A549 (cell line): ENCODE data around the gene LY86. TPM values are rescaled to one million over a fixed set of nuclear protein-coding genes. Genes with fewer than 3 reads are reported as not detected.

Experiments used
- ATAC-seq, 2 experiments: fragments of 200-7000 bp in 1 of 2; fragments of >200 bp in 1 of 2; cut with Nextera tagmentation in 1 of 2; cut with Tn5 transposase in 1 of 2; 3 replicates each; pipeline versions ENCODE4 v1.8.0 to v1.9.1; 2018 to 2020; ENCODE audit warnings: mild to moderate bottlenecking in 1 of 2, moderate library complexity in 1 of 2
- CTCF ChIA-PET: fragments of 300-600 bp; sonication (Branson Sonifier 250); formaldehyde crosslinking; extraction: SDS; loops from one replicate; lab custom pipeline; 2021; ENCODE audit warnings: antibody characterized with exemption, inconsistent platforms; lab: Yijun Ruan, JAX
- POLR2A ChIA-PET: fragments of 350-600 bp; formaldehyde crosslinking; extraction: SDS; loops from one replicate; lab custom pipeline; 2021; ENCODE audit warnings: antibody characterized with exemption, inconsistent platforms; lab: Yijun Ruan, JAX
- DNase-seq, 2 experiments: peaks; one replicate each; pipeline versions ENCODE4 v3.0.0 to v3.0.0-alpha.2; 2011 to 2016; ENCODE audit warnings: low read depth in 1 of 2, low spot score in 1 of 2
- FAIRE-seq: peaks from 2 replicates; lab custom pipeline; 2011; peaks lifted over from hg19 to GRCh38; lab: Jason Lieb, UNC
- H3K27ac ChIP-seq, 2 experiments: fragments of >200 bp; sonication (Bioruptor Twin); formaldehyde crosslinking; 3 replicates each; pipeline ENCODE4 v1.5.1; 2016 to 2017
- H3K4me1 ChIP-seq: fragments of >200 bp; sonication (Bioruptor Twin); formaldehyde crosslinking; 3 replicates; pipeline ENCODE4 v1.6.1; 2016
- H3K4me2 ChIP-seq: fragments of >200 bp; sonication (Bioruptor Twin); formaldehyde crosslinking; 3 replicates; pipeline ENCODE4 v1.6.1; 2016
- H3K4me3 ChIP-seq: fragments of >200 bp; sonication (Bioruptor Twin); formaldehyde crosslinking; 3 replicates; pipeline ENCODE4 v1.5.1; 2016
- H3K9me3 ChIP-seq: fragments of >200 bp; sonication (Bioruptor Twin); formaldehyde crosslinking; 3 replicates; pipeline ENCODE4 v1.6.1; 2016
- CEBPB ChIP-seq, 2 experiments: fragments of >200 bp in 1 of 2; sonication (Bioruptor Twin) in 1 of 2; formaldehyde crosslinking in 1 of 2; IDR thresholded peaks; 2 replicates each; pipeline ENCODE4 v1.6.1; 2012 to 2016
- CHD4 ChIP-seq: fragments of 200-600 bp; sonication (generic); IDR thresholded peaks from 2 replicates; pipeline ENCODE4 v1.6.1; 2016; ENCODE audit warnings: antibody characterized with exemption, mild to moderate bottlenecking, borderline replicate concordance
- EHF ChIP-seq: fragments of 250-450 bp; sonication (Bioruptor Pico); IDR thresholded peaks from 2 replicates; pipeline ENCODE4 v1.5.0; 2020; ENCODE audit warnings: mild to moderate bottlenecking
- ESRRA ChIP-seq: fragments of 150-350 bp; IDR thresholded peaks from 2 replicates; pipeline ENCODE4 v1.6.1; 2014; ENCODE audit warnings: mild to moderate bottlenecking, low read length, borderline replicate concordance
- FOSL2 ChIP-seq, 2 experiments: fragments of 450-650 bp in 1 of 2; fragments of >200 bp in 1 of 2; sonication (Bioruptor Twin) in 1 of 2; formaldehyde crosslinking; IDR thresholded peaks; 2 replicates each; pipeline versions ENCODE4 v1.5.0 to v1.6.1; 2016 to 2020; ENCODE audit warnings: mild to moderate bottlenecking in 1 of 2, moderate library complexity in 1 of 2
- GATA3 ChIP-seq: IDR thresholded peaks from 2 replicates; pipeline ENCODE4 v1.6.1; 2012; ENCODE audit warnings: borderline replicate concordance
- HDAC2 ChIP-seq: fragments of 200-600 bp; sonication (generic); IDR thresholded peaks from 2 replicates; pipeline ENCODE4 v1.6.1; 2016
- HES2 ChIP-seq: fragments of >200 bp; sonication (Bioruptor Twin); formaldehyde crosslinking; IDR thresholded peaks from 2 replicates; pipeline ENCODE4 v1.6.1; 2016
- HOXB13 ChIP-seq: fragments of 250-450 bp; sonication (Bioruptor Pico); IDR thresholded peaks from 2 replicates; pipeline ENCODE4 v1.5.0; 2020; ENCODE audit warnings: low read depth, mild to moderate bottlenecking, moderate library complexity
- HOXB5 ChIP-seq: fragments of 250-450 bp; sonication (Bioruptor Pico); IDR thresholded peaks from 2 replicates; pipeline ENCODE4 v1.5.0; 2020; ENCODE audit warnings: mild to moderate bottlenecking, moderate library complexity
- JUN ChIP-seq, 2 experiments: fragments of >200 bp; sonication (Bioruptor Twin); formaldehyde crosslinking; IDR thresholded peaks; 2 replicates in 1 of 2; 3 replicates in 1 of 2; pipeline ENCODE4 v1.6.1; 2016 to 2017
- KDM1A ChIP-seq: fragments of 200-600 bp; sonication (generic); IDR thresholded peaks from 2 replicates; pipeline ENCODE4 v1.6.1; 2016; ENCODE audit warnings: low read depth, mild to moderate bottlenecking
- KDM5A ChIP-seq: fragments of 200-600 bp; sonication (generic); IDR thresholded peaks from 2 replicates; pipeline ENCODE4 v1.6.1; 2016; ENCODE audit warnings: antibody characterized with exemption, mild to moderate bottlenecking
- MAFK ChIP-seq: fragments of 450-650 bp; IDR thresholded peaks from 2 replicates; pipeline ENCODE4 v1.6.1; 2014; ENCODE audit not compliant: partially characterized antibody
- MYC ChIP-seq: IDR thresholded peaks from 2 replicates; pipeline ENCODE4 v1.6.1; 2012; ENCODE audit warnings: mild to moderate bottlenecking, inconsistent platforms, low read length, improper control_type of control experiment, borderline replicate concordance
- NFE2L2 ChIP-seq: fragments of 150-350 bp; conservative IDR thresholded peaks from 2 replicates; pipeline ENCODE4 v1.6.1; 2014; ENCODE audit warnings: low read length
- NR3C1 ChIP-seq: fragments of >200 bp; sonication (Bioruptor Twin); formaldehyde crosslinking; IDR thresholded peaks from 3 replicates; pipeline ENCODE4 v1.6.1; 2017
- PHF8 ChIP-seq: fragments of 200-600 bp; sonication (generic); IDR thresholded peaks from 2 replicates; pipeline ENCODE4 v1.6.1; 2016; ENCODE audit warnings: low read depth, mild to moderate bottlenecking, antibody characterized with exemption, moderate library complexity, borderline replicate concordance
- RCOR1 ChIP-seq: fragments of 150-350 bp; IDR thresholded peaks from 2 replicates; pipeline ENCODE4 v1.6.1; 2014; ENCODE audit warnings: antibody characterized with exemption, low read length, low read depth
- REST ChIP-seq: fragments of 200-600 bp; sonication (generic); IDR thresholded peaks from 2 replicates; pipeline ENCODE4 v1.6.1; 2016; ENCODE audit warnings: antibody characterized with exemption, mild to moderate bottlenecking, moderate library complexity
- RFX5 ChIP-seq: fragments of 450-650 bp; IDR thresholded peaks from 2 replicates; pipeline ENCODE4 v1.7.1; 2014; ENCODE audit warnings: antibody characterized with exemption, mild to moderate bottlenecking, moderate library complexity
- RNF2 ChIP-seq: fragments of 200-600 bp; sonication (generic); IDR thresholded peaks from 2 replicates; pipeline ENCODE4 v1.6.1; 2016; ENCODE audit warnings: low read depth, mild to moderate bottlenecking, antibody characterized with exemption, moderate library complexity, borderline replicate concordance
- ZFP36 ChIP-seq: fragments of 450-650 bp; IDR thresholded peaks from 2 replicates; pipeline ENCODE4 v1.6.1; 2014; ENCODE audit warnings: borderline replicate concordance; ENCODE audit not compliant: partially characterized antibody
- ZNF302 ChIP-seq: fragments of 250-450 bp; sonication (Bioruptor Pico); IDR thresholded peaks from 2 replicates; pipeline ENCODE4 v1.9.0; 2021; ENCODE audit warnings: inconsistent platforms, mild to moderate bottlenecking, moderate library complexity
- ZSCAN20 ChIP-seq: fragments of 250-450 bp; sonication (Bioruptor Pico); IDR thresholded peaks from 2 replicates; pipeline ENCODE4 v1.8.0; 2022; ENCODE audit warnings: mild to moderate bottlenecking, moderate library complexity
- whole genome bisulfite sequencing: methylation state at CpG from one replicate; pipeline ENCODE4 v1.1.6; 2017; ENCODE audit errors: missing lambda C conversion rate; 5-methylcytosine and 5-hydroxymethylcytosine counted together
- polyA plus RNA-seq, 4 experiments: library from polyadenylated mRNA; depleted of rRNA in 3 of 4; stranded (reverse); fragments of >200 nt; fragmentation: RNase III in 1 of 4; extraction: RNeasy Plus Mini Kit Qiagen cat#74134 plus additional on column Dnase treatment in 1 of 4; gene quantifications; 2 replicates in 3 of 4; 3 replicates in 1 of 4; pipeline ENCODE4 v1.2.3, GENCODE V29; 2011 to 2017

The LY86 gene
- polyA plus RNA-seq, 2 of the 4 experiments (the other 2 are of a cell fraction): not detected

- no peak for TF ChIP-seq REST
- TF ChIP-seq MYC: no peak
- no peak for TF ChIP-seq RFX5
These were observed 13.4 kb upstream of the LY86 start (continued) for GRCh38 chr6:6575143-6575542.

GRCh38 chr6:6577735-6578134 lies 10.8 kb upstream of the LY86 start:
- Histone ChIP-seq H3K9me3 (no peaks in the 10 kb centered on the region), H3K4me1 (no peaks in the 10 kb centered on the region), H3K27ac (no peak overlapping the region), H3K4me3 (no peak overlapping the region), H3K4me2 (no peak overlapping the region)
- FAIRE-seq: no peak
- ChIA-PET POLR2A (no interaction called here), CTCF (no interaction called here)
- no peak for ATAC-seq
- WGBS: 47% methylated on average over 1 of the region's 1 CpG
- TF ChIP-seq REST: no peak
- TF ChIP-seq NR3C1: no peak
- no peak for TF ChIP-seq NFE2L2
- TF ChIP-seq RNF2: no peak
- no peak for TF ChIP-seq MAFK
- no peak for TF ChIP-seq KDM1A
- no peak for TF ChIP-seq RCOR1
- no peak for TF ChIP-seq GATA3
- no peak for TF ChIP-seq HOXB5 (CRISPR knock-in tag)
- no peak for TF ChIP-seq ZSCAN20 (CRISPR knock-in tag)
- no peak for TF ChIP-seq HDAC2
- TF ChIP-seq CHD4: no peak
- no peak for TF ChIP-seq ZFP36
- no peak for TF ChIP-seq JUN (IDR thresholded peaks at IDR 0.05)
- TF ChIP-seq KDM5A: no peak
- TF ChIP-seq FOSL2 (IDR thresholded peaks at IDR 0.05): no peak
- TF ChIP-seq FOSL2 (CRISPR knock-in tag; IDR thresholded peaks at IDR 0.05): no peak
- TF ChIP-seq RFX5: no peak
- no peak for TF ChIP-seq CEBPB (IDR thresholded peaks at IDR 0.05)
- DNase-seq: no peak

- DNase-seq (no peak), ATAC-seq (no peak), FAIRE-seq (no peak)
- ChIA-PET POLR2A (no interaction called here), CTCF (no interaction called here)
- TF ChIP-seq CHD4: no peak
- no peak for TF ChIP-seq NR3C1
- no peak for TF ChIP-seq CEBPB (IDR thresholded peaks at IDR 0.05)
- no peak for TF ChIP-seq ESRRA
- no peak for TF ChIP-seq EHF (CRISPR knock-in tag)
- no peak for TF ChIP-seq HES2
- TF ChIP-seq ZNF302 (CRISPR knock-in tag): no peak
- no peak for TF ChIP-seq KDM5A
- TF ChIP-seq PHF8: no peak
- no peak for TF ChIP-seq RNF2
- no peak for TF ChIP-seq HOXB13
- no peak for TF ChIP-seq HDAC2
- Histone ChIP-seq H3K9me3 (no peaks in the 10 kb centered on the region), H3K4me2 (no peak overlapping the region), H3K27ac (no peak overlapping the region), H3K4me3 (no peak overlapping the region), H3K4me1 (no peaks in the 10 kb centered on the region)
- WGBS: 31% methylated on average over 1 of the region's 1 CpG
These were observed 9.2 kb upstream of the LY86 start for GRCh38 chr6:6579281-6579680.
